Prostate gland (tissue), 2 donors: Measurements from ENCODE around the gene KIF21A. TPM values are rescaled to one million over a fixed set of nuclear protein-coding genes. Genes with fewer than 3 reads are reported as not detected.

Source experiments
- DNase-seq: peaks from one replicate; pipeline ENCODE4 v3.0.0-alpha.2; 2019; ENCODE audit warnings: low spot score
- H3K27ac ChIP-seq, 2 donors: fragments of 200-600 bp; sonication (generic); 2 replicates each; pipeline ENCODE4 v1.5.1; 2017 to 2019
- H3K27me3 ChIP-seq: fragments of 200-600 bp; sonication (generic); replicated peaks from 2 replicates; pipeline ENCODE4 v1.5.1; 2019; ENCODE audit not compliant: insufficient read depth
- H3K36me3 ChIP-seq, 2 donors: fragments of 200-600 bp; sonication (generic); 1 replicate in 1 of 2; 2 replicates in 1 of 2; pipeline versions ENCODE4 v1.5.1 to v1.8.1; 2017 to 2019
- H3K4me1 ChIP-seq: fragments of 200-600 bp; sonication (generic); replicated peaks from 2 replicates; pipeline ENCODE4 v1.5.1; 2019
- H3K4me3 ChIP-seq, 2 donors: fragments of 200-600 bp; sonication (generic); 2 replicates each; pipeline ENCODE4 v1.5.1; 2017 to 2019
- H3K9me3 ChIP-seq: fragments of 200-600 bp; sonication (generic); 2 replicates; pipeline ENCODE4 v1.5.1; 2017
- CTCF ChIP-seq, 4 experiments: fragments of 200-600 bp in 2 of 4; fragments of 450-650 bp in 2 of 4; sonication (generic) in 2 of 4; IDR thresholded peaks; 1 replicate in 3 of 4; 2 replicates in 1 of 4; pipeline ENCODE4 v1.5.1; 2016 to 2019; ENCODE audit warnings: antibody characterized with exemption in 4 of 4, mild to moderate bottlenecking in 2 of 4, moderate library complexity in 2 of 4
- POLR2A ChIP-seq: fragments of 450-650 bp; IDR thresholded peaks from one replicate; pipeline ENCODE4 v1.6.1; 2016; ENCODE audit warnings: antibody characterized with exemption, mild to moderate bottlenecking
- POLR2AphosphoS5 ChIP-seq: sonication (generic); formaldehyde crosslinking; IDR thresholded peaks from one replicate; pipeline ENCODE4 v1.6.1; 2017; ENCODE audit warnings: antibody characterized with exemption
- WGBS: methylation state at CpG from one replicate; pipeline ENCODE4 v1.1.5; 2018; 5-methylcytosine and 5-hydroxymethylcytosine counted together
- intact Hi-C: fragments of 100-400 bp; cut with DNase I; formaldehyde crosslinking; loops from one replicate; pipeline ENCODE4 v1.14.2; 2022
- total RNA-seq, 2 donors: library from RNA; depleted of rRNA; stranded (reverse); fragments of >200 nt; gene quantifications; one replicate each; pipeline ENCODE4 v1.1.0, GENCODE V29; 2016

Gene KIF21A
- total RNA-seq, 2 donors from 2014 or later = 36.2 to 57.9 TPM

GRCh38 chr12:39372929-39373328, 70.0 kb downstream of the KIF21A start:
- no peaks in the 10 kb centered on the region for H3K27me3 ChIP-seq
- no peaks in the 10 kb centered on the region for H3K4me1 ChIP-seq
- intact Hi-C loops = no loop called here
- no peak for DNase-seq
- TF ChIP-seq POLR2A (no peak), POLR2AphosphoS5 (no peak), CTCF (IDR thresholded peaks at IDR 0.05) (no peak)
- WGBS = 75% methylated on average over 2 of the region's 2 CpGs
- H3K9me3 ChIP-seq = no peaks in the 10 kb centered on the region
- no peak overlapping the region for H3K27ac ChIP-seq
- H3K36me3 ChIP-seq = no peaks in the 10 kb centered on the region
- H3K4me3 ChIP-seq = no peak overlapping the region

- no peaks in the 10 kb centered on the region for H3K36me3 ChIP-seq
- 63% methylated on average over 2 of the region's 2 CpGs for WGBS
Measured at GRCh38 chr12:39372204-39372925, 70.6 kb downstream of the KIF21A start.

GRCh38 chr12:39369756-39370155, 73.2 kb downstream of the KIF21A start:
- Histone ChIP-seq H3K4me3 (no peak overlapping the region), H3K36me3 (no peaks in the 10 kb centered on the region), H3K9me3 (no peaks in the 10 kb centered on the region), H3K27ac (no peak overlapping the region), H3K4me1 (no peaks in the 10 kb centered on the region), H3K27me3 (no peaks in the 10 kb centered on the region)
- intact Hi-C loops = no loop called here
- no peak for DNase-seq
- TF ChIP-seq POLR2AphosphoS5 (no peak), CTCF (IDR thresholded peaks at IDR 0.05) (no peak), POLR2A (no peak)
- WGBS = 69% methylated on average over 2 of the region's 2 CpGs

More at GRCh38 chr12:39372204-39372925, 70.6 kb downstream of the KIF21A start:
- intact Hi-C loops = no loop called here
- no peaks in the 10 kb centered on the region for H3K4me1 ChIP-seq
- H3K4me3 ChIP-seq = no peak overlapping the region
- no peaks in the 10 kb centered on the region for H3K9me3 ChIP-seq
- TF ChIP-seq POLR2A = no peak
- no peak for TF ChIP-seq POLR2AphosphoS5
- no peak for TF ChIP-seq CTCF (IDR thresholded peaks at IDR 0.05)
- DNase-seq = no peak
- H3K27me3 ChIP-seq = no peaks in the 10 kb centered on the region
- no peak overlapping the region for H3K27ac ChIP-seq

GRCh38 chr12:39368891-39369290, 74.0 kb downstream of the KIF21A start:
- DNase-seq = no peak
- no peaks in the 10 kb centered on the region for H3K4me1 ChIP-seq
- intact Hi-C loops = no loop called here
- no peaks in the 10 kb centered on the region for H3K27me3 ChIP-seq
- H3K9me3 ChIP-seq = no peaks in the 10 kb centered on the region
- H3K4me3 ChIP-seq = no peak overlapping the region
- TF ChIP-seq POLR2AphosphoS5 (no peak), CTCF (IDR thresholded peaks at IDR 0.05) (no peak), POLR2A (no peak)
- H3K36me3 ChIP-seq = no peaks in the 10 kb centered on the region
- WGBS = 94% methylated on average over 2 of the region's 2 CpGs
- H3K27ac ChIP-seq = no peak overlapping the region

- intact Hi-C loops = no loop called here
- TF ChIP-seq POLR2A (no peak), CTCF (IDR thresholded peaks at IDR 0.05) (no peak), POLR2AphosphoS5 (no peak)
- Histone ChIP-seq H3K36me3 (no peaks in the 10 kb centered on the region), H3K27me3 (no peaks in the 10 kb centered on the region), H3K9me3 (no peaks in the 10 kb centered on the region), H3K4me1 (no peaks in the 10 kb centered on the region), H3K27ac (no peak overlapping the region), H3K4me3 (no peak overlapping the region)
- 15% methylated on average over 1 of the region's 1 CpG for WGBS
- no peak for DNase-seq
Measured at GRCh38 chr12:39368096-39368495, 74.8 kb downstream of the KIF21A start.
